CD14-positive monocyte (primary cell): ENCODE results near the gene TAS2R42. TPM values are rescaled to one million over a fixed set of nuclear protein-coding genes. Genes with fewer than 3 reads are reported as not detected.

Experiments
- DNase-seq, 3 donors: peaks; one replicate each; pipeline ENCODE4 v3.0.0-alpha.2; 2011 to 2022
- H2AFZ ChIP-seq: 2 replicates; pipeline ENCODE4 v1.6.0; 2012; ENCODE audit warnings: mild to moderate bottlenecking, low read depth, low read length, inconsistent platforms; ENCODE audit not compliant: insufficient read depth, poor library complexity, severe bottlenecking
- H3K27ac ChIP-seq, 2 donors: 1 replicate in 1 of 2; 2 replicates in 1 of 2; pipeline ENCODE4 v1.5.1; 2012 to 2013; ENCODE audit warnings: low read length in 2 of 2, control low read depth in 1 of 2, inconsistent platforms in 1 of 2, low read depth in 1 of 2, mild to moderate bottlenecking in 1 of 2
- H3K27me3 ChIP-seq, 2 donors: one replicate each; pipeline versions ENCODE4 v1.6.0 to v1.6.1; 2011 to 2013; ENCODE audit warnings: low read length in 2 of 2; ENCODE audit not compliant: control insufficient read depth in 2 of 2, insufficient read depth in 2 of 2
- H3K36me3 ChIP-seq, 2 donors: replicated peaks in 1 of 2; 1 replicate in 1 of 2; 2 replicates in 1 of 2; pipeline versions ENCODE4 v1.5.1 to v1.6.1; 2012 to 2013; ENCODE audit warnings: low read length in 2 of 2, control low read depth in 1 of 2, inconsistent platforms in 1 of 2, mild to moderate bottlenecking in 1 of 2; ENCODE audit not compliant: insufficient read depth in 2 of 2, control insufficient read depth in 1 of 2
- H3K4me1 ChIP-seq, 2 donors: 1 replicate in 1 of 2; 2 replicates in 1 of 2; pipeline versions ENCODE4 v1.5.1 to v1.6.1; 2012 to 2013; ENCODE audit warnings: low read length in 2 of 2, control low read depth in 1 of 2, inconsistent platforms in 1 of 2, mild to moderate bottlenecking in 1 of 2, moderate library complexity in 1 of 2; ENCODE audit not compliant: insufficient read depth in 2 of 2, control insufficient read depth in 1 of 2
- H3K4me2 ChIP-seq: replicated peaks from 2 replicates; pipeline ENCODE3; 2012; ENCODE audit warnings: low read length, moderate library complexity, mild to moderate bottlenecking; ENCODE audit not compliant: poor library complexity, severe bottlenecking; ENCODE audit errors: extremely low read depth
- H3K4me3 ChIP-seq, 3 experiments: fragments of 200-600 bp in 1 of 3; sonication (generic) in 1 of 3; replicated peaks in 1 of 3; 1 replicate in 2 of 3; 2 replicates in 1 of 3; pipeline ENCODE4 v1.5.1; 2011 to 2013; ENCODE audit warnings: low read length in 3 of 3, mild to moderate bottlenecking in 3 of 3, control low read depth in 2 of 3, low read depth in 2 of 3, inconsistent platforms in 1 of 3, moderate library complexity in 1 of 3
- H3K79me2 ChIP-seq: 2 replicates; pipeline ENCODE4 v1.6.0; 2012; ENCODE audit warnings: mild to moderate bottlenecking, control low read depth, inconsistent platforms, low read length, moderate library complexity; ENCODE audit not compliant: insufficient read depth
- H3K9ac ChIP-seq: 2 replicates; pipeline ENCODE4 v1.6.0; 2017; ENCODE audit warnings: low read length, mild to moderate bottlenecking; ENCODE audit not compliant: insufficient read depth, poor library complexity, severe bottlenecking
- H3K9me3 ChIP-seq, 2 donors: replicated peaks in 1 of 2; 1 replicate in 1 of 2; 2 replicates in 1 of 2; pipeline versions ENCODE4 v1.5.1 to v1.6.1; 2012 to 2013; ENCODE audit warnings: low read length in 2 of 2, control low read depth in 1 of 2; ENCODE audit not compliant: control insufficient read depth in 1 of 2, insufficient read depth in 1 of 2
- H4K20me1 ChIP-seq: 2 replicates; pipeline ENCODE4 v1.6.0; 2012; ENCODE audit warnings: mild to moderate bottlenecking, low read length, control low read depth, moderate library complexity; ENCODE audit not compliant: insufficient read depth
- H3K27ac Mint-ChIP-seq, 7 donors: one replicate each; pipeline ENCODE4 v1.8.0; 2020; ENCODE audit warnings: mild to moderate bottlenecking in 7 of 7, mixed read lengths in 7 of 7, moderate library complexity in 6 of 7, inconsistent platforms in 2 of 7
- H3K27me3 Mint-ChIP-seq, 3 donors: one replicate each; pipeline ENCODE4 v1.8.0; 2021 to 2022; ENCODE audit warnings: low read depth in 3 of 3, mild to moderate bottlenecking in 3 of 3, mixed read lengths in 3 of 3, moderate library complexity in 3 of 3, inconsistent platforms in 1 of 3
- H3K36me3 Mint-ChIP-seq, 2 donors: one replicate each; pipeline ENCODE4 v1.8.0; 2020; ENCODE audit warnings: mixed read lengths in 2 of 2, inconsistent platforms in 1 of 2, mild to moderate bottlenecking in 1 of 2
- H3K4me1 Mint-ChIP-seq: one replicate; pipeline ENCODE4 v1.8.0; 2020; ENCODE audit warnings: mild to moderate bottlenecking, mixed read lengths
- H3K4me3 Mint-ChIP-seq, 2 donors: one replicate each; pipeline ENCODE4 v1.8.0; 2020; ENCODE audit warnings: mild to moderate bottlenecking in 2 of 2, mixed read lengths in 2 of 2, moderate library complexity in 1 of 2
- H3K9me3 Mint-ChIP-seq, 7 donors: one replicate each; pipeline ENCODE4 v1.8.0; 2020 to 2022; ENCODE audit warnings: mixed read lengths in 7 of 7, mild to moderate bottlenecking in 6 of 7, moderate library complexity in 6 of 7, inconsistent platforms in 2 of 7
- WGBS: methylation state at CpG from one replicate; pipeline ENCODE4 v1.1.5; 2013; ENCODE audit warnings: missing lambda C conversion rate; ENCODE audit not compliant: insufficient coverage; 5-methylcytosine and 5-hydroxymethylcytosine counted together
- intact Hi-C, 2 donors: fragments of 100-400 bp; cut with micrococcal nuclease; formaldehyde crosslinking; loops; one replicate each; pipeline versions ENCODE4 v1.15.0 to v1.15.1; 2023
- polyA plus RNA-seq, 3 donors: library from polyadenylated mRNA; depleted of rRNA in 1 of 3; unstranded in 2 of 3; stranded (reverse) in 1 of 3; fragments of 300-500 nt in 2 of 3; fragments of >200 nt in 1 of 3; fragmentation: Illumina TruSeq in 2 of 3; gene quantifications; 1 replicate in 2 of 3; 2 replicates in 1 of 3; pipeline ENCODE4 v1.2.3, GENCODE V29; 2012 to 2021
- TF ChIP-seq, protein P1 (sequence below): fragments of 200-600 bp; IDR thresholded peaks from one replicate; pipeline ENCODE4 v1.8.0; 2022; ENCODE audit warnings: antibody characterized with exemption, mild to moderate bottlenecking

TAS2R42 gene
- polyA plus RNA-seq, 3 donors: not detected

DNA sequence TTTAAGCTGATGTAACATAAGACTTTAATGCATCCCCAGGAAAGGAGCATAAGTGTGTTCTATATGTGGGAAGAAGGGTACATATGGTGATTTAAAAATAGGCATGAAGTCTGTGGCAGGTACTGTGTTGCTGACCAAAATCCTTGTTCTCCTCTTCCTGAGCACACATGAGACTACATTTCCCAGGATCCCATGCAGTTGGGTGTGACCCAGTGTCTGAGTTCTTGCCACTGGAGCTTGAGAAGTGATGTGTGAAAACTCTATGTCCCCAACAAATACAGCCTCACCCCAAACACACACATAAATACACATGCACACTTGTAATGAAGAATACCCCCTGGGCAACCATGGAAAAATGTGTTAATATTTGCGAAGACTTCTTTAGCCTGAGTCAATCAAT lies 24.2 kb downstream of the TAS2R42 start:
- Histone ChIP-seq H3K79me2 (peaks cover 94% of the 10 kb centered on the region), H3K4me2 (no peak overlapping the region), H3K9me3 (no peaks in the 10 kb centered on the region), H2AFZ (no peak overlapping the region), H3K27me3 (no peaks in the 10 kb centered on the region), H3K9ac (no peak overlapping the region), H3K36me3 (peaks cover 3 to 42% of the 10 kb centered on the region in 2 donors), H3K27ac (no peak overlapping the region), H3K4me1 (no peaks in the 10 kb centered on the region), H3K4me3 (no peak overlapping the region), H4K20me1 (peaks cover 38% of the 10 kb centered on the region)
- no peak for DNase-seq
- Mint-ChIP-seq H3K27me3 (no peaks in the 10 kb centered on the region), H3K4me3 (no peak overlapping the region), H3K4me1 (peaks cover 1% of the 10 kb centered on the region), H3K27ac (no peak overlapping the region), H3K9me3 (peaks cover 0 to 5% (median 0%) of the 10 kb centered on the region in 7 donors), H3K36me3 (peaks cover 35 to 39% of the 10 kb centered on the region in 2 donors)
- no CpG with 5 or more reads among the region's 1 CpG for WGBS
- intact Hi-C loops: no loop called here
- TF ChIP-seq, protein P1, sequence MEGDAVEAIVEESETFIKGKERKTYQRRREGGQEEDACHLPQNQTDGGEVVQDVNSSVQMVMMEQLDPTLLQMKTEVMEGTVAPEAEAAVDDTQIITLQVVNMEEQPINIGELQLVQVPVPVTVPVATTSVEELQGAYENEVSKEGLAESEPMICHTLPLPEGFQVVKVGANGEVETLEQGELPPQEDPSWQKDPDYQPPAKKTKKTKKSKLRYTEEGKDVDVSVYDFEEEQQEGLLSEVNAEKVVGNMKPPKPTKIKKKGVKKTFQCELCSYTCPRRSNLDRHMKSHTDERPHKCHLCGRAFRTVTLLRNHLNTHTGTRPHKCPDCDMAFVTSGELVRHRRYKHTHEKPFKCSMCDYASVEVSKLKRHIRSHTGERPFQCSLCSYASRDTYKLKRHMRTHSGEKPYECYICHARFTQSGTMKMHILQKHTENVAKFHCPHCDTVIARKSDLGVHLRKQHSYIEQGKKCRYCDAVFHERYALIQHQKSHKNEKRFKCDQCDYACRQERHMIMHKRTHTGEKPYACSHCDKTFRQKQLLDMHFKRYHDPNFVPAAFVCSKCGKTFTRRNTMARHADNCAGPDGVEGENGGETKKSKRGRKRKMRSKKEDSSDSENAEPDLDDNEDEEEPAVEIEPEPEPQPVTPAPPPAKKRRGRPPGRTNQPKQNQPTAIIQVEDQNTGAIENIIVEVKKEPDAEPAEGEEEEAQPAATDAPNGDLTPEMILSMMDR: no peak

GRCh38 chr12:11158885-11159444 lies 27.8 kb downstream of the TAS2R42 start:
- Histone ChIP-seq H3K9me3 (peaks cover 5 to 16% of the 10 kb centered on the region in 2 donors), H4K20me1 (peaks cover 17% of the 10 kb centered on the region), H3K4me1 (no peaks in the 10 kb centered on the region), H3K27ac (no peak overlapping the region), H2AFZ (no peak overlapping the region), H3K79me2 (peaks cover 83% of the 10 kb centered on the region), H3K27me3 (no peaks in the 10 kb centered on the region), H3K36me3 (peaks cover 3 to 33% of the 10 kb centered on the region in 2 donors), H3K4me3 (no peak overlapping the region), H3K9ac (no peak overlapping the region), H3K4me2 (no peak overlapping the region)
- Mint-ChIP-seq H3K27me3 (no peaks in the 10 kb centered on the region), H3K4me1 (peaks cover 1% of the 10 kb centered on the region), H3K36me3 (peaks cover 27 to 39% of the 10 kb centered on the region in 2 donors), H3K9me3 (peaks cover 2 to 12% (median 7%) of the 10 kb centered on the region in 7 donors), H3K27ac (no peak overlapping the region), H3K4me3 (no peak overlapping the region)
- DNase-seq: no peak
- TF ChIP-seq, protein P1: no peak
- intact Hi-C loops: no loop called here
- 100% methylated on average over 1 of the region's 5 CpGs for WGBS
